Medulla oblongata (tissue), 1 donor: ENCODE data around the gene IGSF22.

Source experiments
- DNase-seq: peaks from one replicate; pipeline ENCODE4 v3.0.0-alpha.2; 2015; ENCODE audit errors: extremely low spot score

The IGSF22 gene

DNA sequence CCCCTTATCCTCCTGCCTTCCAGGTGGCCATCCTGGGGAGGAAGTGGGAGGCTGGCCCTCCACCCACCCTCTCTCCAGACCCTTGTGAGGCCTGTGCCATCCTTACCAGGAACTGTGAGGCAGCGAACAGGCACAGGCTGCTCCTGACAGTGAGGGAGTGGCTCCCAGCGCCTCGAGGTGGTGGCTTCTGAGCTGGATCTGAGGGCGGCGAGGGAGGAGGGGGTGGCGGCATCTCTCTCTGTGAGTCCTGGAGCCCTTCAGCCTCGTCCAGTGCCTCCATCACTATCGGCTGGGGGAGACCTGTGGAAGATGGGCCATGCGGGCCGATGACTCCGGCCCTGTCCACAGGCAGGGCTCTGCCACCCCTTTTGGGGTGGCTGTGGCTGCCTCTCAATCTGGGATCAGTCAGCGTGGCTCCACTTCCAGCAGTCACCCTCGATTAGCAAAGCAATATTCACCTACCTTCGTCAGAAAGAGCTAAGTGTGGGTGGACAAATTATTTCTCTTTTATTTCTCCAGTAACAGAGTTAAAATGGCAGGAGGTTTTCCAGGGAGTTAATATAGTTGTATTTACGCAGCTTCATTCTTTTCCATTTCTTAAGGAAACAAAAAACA lies 18.0 kb upstream of the IGSF22 start:
- DNase-seq, result no peak

DNA sequence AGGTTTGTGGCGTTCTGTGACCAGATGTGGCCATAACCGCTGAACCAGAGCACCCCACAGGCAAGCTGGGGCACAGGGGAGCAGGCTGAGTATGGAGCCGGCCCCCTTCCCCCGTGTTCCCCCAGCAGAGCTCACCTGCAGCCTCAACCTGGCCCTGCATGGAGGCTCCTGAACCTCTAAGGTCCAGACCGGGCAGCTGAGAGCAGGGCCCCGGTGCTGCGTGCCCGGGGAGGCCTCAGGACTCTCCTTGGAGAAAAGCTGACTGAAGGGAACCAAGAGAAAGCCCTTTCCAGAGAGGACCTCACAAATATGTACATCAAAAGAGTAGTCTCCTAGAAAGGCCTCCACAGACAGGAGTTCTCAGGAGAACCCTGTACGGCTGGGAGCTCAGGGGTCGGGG lies 17.4 kb upstream of the IGSF22 start:
- no peak for DNase-seq

DNA sequence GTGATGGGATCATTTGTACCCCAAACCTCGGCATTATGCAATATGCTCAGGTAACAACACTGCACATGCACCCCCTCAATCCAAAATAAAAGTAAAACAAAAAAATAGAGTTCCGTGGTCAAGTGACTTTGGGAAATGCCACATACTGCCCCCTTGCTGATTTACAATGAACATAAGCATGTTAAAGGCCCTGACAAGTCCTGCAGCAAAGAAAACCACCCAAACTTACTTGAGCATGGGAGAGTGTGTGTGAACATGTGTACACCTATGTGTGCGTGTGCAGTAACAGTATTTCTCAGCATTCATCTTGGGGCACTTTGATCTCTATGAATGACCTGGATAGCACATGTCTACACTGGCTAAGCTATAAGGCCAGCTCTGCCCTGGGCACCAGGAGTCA lies 15.8 kb upstream of the IGSF22 start:
- no peak for DNase-seq

DNA sequence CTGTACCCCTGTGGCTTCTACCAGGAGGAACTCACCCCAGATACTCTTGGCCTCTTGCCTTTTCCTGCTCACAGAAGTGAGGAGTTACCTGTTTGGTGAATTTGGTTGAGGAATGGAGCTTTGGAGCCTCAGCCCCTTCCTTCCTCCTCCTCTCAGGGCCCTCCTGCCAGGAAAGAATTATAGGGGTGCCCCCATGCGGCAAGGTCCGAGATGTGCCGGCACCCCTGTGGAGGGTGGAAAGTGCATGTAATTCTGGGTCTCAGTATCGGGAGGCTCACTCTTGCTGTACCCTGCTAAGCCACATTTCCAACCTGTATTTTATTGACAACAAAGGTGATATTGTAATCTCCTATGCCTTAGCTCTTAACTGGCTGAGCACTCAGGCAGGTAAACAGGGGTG lies 13.7 kb upstream of the IGSF22 start:
- no peak for DNase-seq

DNA sequence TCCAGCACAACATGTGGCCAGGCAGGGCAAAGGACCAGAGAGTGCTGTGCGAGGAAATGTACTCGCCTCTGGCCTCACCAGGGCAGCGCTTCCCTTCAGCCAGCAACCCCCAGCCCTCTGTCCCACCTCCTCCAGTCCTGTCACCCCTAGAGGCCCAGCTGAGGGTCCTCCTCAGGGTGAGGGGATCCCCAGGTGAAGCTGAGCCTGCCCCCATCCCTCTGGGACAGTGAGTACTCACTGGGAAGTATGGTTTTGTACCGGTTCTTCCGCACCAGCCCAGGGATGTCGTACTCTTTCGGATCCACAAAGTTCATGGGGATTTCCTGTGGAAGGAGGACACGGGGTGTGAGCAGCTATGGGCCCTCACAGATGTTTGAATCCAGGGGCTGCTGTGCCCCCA lies 11.7 kb upstream of the IGSF22 start:
- no peak for DNase-seq

DNA sequence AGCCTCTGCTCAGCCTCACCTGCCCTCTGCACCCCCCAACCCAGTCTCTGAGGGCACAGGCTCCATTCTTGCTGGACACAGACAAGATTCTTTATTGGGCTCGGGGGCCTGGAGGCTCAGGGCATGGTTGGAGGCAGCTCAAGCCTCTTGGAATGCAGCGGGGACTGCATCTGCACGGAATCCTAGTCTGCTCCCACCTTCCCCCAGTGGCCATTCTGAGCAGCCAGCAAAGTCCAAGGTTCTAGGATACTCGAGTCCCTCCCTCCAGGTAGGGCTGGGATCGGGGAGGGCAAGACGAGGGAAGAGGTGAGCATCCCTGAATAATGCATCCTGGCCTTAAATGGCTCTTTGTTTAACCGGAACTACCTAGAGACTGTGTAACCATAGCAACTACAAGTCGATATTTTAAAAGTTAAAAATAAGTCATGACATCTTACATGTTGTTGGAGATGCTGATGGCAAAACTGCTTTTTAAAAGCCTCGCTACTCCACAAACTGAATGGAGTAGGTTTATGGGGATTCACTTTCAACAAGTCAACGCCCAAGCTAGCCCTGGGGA lies 10.7 kb upstream of the IGSF22 start:
- no peak for DNase-seq

DNA sequence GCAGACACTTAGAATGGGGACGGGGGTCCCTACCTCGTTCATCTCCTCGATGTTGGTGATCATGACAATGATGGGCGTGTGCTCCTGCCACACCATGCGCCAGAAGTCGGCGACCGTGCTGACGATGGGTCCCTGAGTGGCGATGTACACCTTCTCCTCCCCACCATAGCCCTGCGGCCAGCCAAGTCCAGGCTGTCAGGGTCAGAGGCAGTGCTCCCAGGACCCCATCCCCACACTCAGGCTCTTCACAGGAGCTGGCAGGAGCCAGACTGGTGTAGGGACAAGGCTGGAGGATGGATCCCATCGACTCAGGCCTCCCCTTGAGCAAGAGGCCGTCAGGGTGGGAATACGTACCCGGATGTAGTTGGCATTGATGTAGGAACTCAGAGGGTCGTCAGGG lies 7.2 kb upstream of the IGSF22 start:
- DNase-seq, result no peak

DNA sequence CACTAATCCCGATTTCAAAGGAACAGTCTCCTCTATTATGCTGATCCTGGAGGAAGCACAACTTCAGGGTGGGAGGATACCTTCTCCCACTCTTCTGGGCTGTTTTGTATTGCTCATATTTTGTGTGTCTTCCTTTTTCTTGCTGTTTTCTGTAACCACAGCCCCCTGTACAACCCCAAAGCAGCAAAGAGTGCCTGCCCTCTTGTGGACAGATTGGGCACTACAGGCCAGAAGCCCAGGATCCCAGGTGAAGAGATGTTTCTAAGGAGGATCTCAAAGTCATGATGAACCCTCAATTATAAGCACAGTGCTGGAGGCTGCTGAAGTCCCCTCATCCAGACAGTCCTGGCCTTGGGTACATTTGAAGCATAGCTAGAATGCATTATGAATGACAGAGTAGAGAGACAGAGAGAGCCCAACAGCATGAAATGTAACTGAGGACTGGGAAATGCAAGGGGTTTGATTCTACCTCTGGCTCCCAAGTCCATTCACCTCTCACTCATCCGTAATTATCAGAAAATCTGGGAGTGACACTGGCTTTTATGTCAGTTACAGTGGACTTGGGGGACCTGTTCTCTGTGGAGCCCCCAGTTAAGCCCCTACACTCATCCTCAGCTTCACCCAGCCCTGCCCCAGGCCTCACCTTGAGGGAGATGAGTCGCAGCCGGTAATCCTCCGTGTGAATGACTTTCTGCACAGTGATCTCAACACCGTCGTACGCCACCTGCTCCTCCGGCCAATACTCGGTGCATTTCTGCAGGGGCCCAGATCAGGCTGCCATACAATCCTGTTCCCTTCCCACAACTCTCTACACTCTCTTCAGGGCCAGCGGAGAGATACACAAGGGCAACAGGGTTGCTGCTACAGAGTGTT lies 6.2 kb upstream of the IGSF22 start:
- DNase-seq, result peak; percentile 74

DNA sequence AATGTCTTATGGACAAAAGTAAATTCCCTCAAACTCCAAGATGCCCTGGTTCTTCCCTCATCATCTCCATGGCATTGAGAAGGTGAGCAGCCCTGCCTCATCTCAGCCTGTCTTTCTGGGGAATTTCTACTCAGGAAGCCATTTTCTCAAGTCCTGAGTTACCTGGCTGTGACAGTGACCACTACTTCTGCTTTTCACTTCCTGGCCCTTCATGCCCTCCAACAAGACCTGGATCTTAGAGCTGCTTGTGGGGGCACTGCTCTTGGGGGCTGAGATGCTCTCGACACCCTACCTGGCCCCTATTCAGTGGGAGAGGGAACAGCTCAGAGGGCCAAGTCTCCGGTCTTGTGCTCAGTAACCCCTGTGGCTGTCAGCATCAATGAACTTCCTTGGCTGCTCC lies 5.5 kb upstream of the IGSF22 start:
- DNase-seq, result no peak

DNA sequence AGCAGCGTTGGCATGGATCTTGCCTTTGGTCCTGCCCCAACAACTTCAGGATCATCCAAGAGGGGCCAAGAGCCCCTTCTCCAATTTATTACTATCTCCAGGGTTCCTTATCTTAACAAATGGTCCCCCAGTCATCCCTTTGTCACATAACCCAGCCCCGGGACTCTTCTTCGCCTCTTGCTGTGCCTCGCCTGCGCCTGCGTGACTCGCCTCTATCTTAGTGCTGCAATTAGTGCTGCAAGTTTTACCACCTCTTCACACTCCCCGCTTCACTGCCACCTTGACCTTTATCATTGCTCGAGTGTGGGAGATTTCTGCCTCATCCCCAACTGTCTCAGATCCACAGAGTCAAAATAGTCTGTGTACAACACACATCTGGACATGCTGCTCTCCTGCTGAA lies 4.0 kb upstream of the IGSF22 start:
- DNase-seq, result no peak

DNA sequence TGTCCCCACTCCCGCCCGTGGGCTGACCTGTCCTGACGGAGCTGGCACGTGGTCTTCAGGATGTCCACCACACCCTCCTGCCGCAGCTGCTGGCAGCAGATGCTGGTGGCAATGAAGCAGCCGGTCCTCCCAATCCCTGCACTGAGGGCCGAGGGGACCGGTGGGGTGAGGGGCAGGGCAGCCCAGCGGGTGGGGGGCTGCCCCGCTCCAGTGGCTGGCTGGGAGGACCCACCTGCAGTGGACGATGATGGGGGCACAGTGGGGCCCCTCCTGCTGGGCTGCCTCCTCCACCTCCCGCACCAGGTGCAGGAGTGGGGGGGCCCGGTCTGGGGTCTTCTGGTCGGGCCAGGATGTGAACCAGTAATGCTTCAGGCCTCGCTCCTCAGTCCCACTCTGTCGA lies 3.4 kb upstream of the IGSF22 start:
- DNase-seq, result no peak

DNA sequence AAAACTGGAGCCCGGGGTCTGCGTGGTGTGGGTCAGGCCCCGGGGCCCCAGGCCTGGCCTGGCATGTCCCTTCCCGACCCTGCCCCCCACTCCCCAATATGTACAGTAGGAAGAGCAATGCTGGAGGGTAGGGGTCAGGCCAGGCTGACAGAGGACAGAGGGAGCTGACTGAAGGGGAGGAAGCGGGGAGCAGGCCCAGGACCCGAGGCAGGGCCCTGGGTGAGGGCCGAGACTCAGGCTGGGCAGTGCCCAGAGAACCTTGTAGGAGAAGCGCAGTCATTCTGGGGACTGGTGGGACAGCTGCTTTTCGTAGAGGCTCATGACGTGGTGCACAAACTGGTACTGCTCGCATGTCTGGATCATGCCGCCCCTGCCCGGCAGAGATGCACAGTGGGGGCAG lies 2.7 kb upstream of the IGSF22 start:
- DNase-seq, result no peak

DNA sequence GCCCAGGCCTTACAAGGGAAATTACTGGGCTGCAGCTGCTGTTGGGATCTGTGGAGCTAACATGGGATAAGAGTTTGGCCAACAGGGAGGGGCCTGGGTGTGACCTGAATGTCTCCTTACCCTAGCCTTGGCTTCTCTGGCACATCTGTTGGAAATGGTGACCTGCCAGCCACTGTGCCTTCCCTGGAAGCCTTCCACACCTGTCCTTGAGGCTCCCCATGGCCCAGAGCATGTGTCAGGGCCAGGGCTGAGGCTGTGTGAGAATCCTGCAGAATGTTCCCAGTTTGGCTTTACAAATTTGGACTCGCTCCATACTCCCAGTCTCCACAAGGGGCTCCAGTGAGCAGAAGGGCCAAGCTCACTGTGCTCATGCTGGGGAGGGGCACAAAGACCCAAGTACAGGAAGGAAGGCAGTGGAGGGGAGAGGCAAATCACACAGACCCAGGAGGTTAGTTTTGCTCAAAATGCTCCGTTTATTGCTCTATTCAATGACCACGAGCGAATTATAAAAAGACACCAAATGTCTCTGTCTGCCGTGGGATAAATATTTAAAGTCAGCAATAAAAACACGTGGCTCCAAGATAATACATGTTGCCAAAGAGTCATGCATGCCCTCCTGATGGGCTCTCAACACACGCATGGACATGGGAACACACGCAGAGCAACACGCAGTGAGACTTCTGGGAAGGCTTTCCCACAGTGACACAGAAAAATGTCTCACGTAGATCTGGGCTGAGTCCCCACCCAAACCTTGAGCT lies 1.7 kb upstream of the IGSF22 start:
- DNase-seq, result peak; percentile 50

DNA sequence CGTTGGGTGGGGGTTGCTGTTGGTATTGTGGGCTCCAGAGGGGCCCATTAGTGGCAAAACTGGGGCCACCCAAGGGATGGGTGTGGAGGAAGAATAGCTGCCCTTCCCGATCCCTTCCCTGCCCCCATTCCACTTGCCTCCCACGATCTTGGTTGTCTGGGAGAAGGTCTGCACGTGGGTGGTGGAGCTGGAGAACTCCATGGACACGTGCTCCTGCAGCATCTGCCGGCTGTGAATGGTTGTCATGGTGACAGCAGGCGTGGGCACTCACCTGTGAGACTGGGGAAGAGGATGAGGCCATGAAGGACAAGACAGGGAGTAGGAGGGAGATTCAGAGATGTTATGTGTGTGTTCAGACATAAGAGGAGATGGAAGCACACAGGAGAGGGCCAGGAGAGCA lies 2.0 kb downstream of the IGSF22 start:
- DNase-seq, result no peak

DNA sequence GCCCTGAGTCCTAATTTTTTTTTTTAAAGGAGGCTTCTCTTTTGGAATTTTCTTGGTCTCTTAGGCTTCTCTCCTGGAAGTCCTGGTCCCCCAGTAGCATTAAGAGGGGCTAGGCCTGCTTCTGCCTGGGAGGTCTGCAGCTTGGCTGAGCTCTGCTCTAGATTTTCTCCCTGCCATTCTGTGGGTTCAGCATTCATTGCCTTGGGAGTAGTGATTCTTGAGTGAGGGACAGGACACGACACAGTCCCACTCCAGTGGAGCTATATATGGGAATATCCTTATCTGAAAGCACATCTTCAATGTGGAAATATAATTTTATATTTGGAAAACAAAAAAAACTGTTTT lies 3.7 kb downstream of the IGSF22 start:
- no peak for DNase-seq

DNA sequence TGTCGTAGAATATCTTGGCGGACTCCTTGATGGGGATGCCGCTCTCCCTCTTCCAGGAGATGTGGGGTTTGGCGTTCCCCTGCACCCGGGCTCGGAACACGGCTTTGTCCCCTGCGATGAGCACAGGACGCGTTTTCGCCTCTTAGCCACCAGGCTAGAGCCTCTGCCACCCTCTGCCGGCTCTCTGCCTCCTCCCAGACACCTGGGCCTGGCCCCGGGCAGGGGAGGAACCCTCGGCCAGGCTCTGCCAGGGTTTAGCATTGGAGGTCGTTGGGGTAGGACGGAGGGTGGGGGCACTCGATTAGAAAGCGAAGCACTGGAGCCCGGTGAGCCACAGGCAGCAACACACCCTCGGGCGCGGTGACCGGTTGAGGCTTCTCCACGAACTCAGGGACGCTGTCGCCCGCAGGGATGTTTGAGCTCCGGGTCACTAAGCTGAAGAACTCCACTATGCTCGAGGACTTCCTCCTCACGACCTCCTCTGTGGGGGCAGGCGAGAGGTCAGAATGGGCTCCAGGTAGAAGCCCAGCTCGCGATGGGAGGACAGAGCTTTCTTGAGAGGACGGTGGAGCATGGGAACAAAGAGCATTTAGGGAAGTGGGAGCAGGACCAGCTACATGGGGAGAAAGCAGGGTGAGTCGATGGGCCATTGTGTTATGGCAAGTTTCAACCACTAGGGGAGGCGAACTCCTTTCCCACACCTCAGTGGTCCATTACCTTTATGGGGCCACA lies 4.3 kb downstream of the IGSF22 start:
- DNase-seq, result peak; percentile 54

DNA sequence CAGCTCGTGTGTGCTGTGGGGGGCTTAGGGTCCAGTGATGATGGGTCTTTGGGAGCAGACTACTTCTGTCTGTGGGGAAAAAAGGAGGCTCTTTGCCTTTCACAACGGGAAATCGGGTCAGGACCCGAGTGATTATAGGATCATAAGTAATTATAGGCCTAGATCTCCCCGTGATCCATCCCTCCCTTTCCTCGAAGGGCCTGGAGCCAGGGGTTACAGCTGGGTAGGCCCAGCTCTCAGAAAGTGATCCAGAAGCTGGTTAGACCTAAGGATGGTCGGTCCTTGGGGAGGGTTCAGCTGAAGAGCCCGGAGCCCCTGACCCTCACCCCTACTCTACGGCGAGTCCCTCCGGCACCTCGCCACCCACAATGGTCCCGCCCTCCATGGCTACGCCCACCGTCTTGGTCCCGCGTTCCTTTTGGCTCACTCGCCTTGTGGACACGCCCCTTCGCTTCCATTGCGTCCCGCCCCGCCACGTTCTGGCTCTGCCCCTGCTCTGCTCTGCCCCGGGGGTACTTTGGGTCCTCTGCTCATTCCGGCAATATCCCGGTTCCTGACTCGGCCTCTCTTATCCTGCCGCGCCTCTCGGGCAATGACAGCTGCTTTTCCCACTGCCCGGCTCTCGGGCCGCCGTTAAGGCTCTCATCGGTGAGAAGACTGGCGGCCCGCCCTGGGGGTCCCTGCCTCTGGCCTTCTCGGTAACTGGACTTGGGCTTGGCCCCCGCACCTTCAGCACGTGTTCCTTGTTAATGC lies 5.0 kb downstream of the IGSF22 start:
- DNase-seq, result peak; percentile 78

DNA sequence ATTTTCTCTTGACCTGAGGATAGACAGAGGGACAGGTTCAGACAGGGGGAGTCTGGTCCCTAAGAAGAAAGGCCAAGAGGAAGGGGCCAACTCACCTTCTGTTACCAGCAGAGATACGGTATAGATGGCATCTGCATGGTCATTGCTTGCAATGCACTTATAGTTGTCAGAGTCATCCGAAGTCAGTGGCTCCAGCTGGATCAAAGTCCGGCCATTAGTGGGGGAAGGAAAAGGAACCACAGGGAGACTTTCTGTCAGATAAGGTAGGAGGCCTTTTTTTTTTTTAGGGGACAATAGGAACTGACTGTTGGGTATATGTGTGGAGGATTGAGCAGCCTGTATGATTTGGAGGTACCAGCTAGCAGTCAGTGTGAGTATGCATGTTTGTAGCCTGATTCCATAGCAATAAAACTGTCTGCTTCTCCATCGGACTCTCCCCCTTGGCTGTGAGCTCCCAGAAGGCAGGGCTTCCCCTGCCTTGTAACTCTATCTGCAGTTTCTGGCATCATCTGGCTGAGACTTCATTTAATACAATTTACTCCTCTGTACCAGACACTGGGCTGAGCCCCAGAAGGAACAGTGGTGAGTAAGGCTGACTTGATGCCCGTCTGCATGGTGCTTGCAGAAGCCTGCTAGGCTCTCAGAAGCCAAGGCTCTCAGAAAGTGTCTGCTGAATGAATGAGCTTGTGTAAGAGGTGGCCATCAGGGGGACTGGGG lies 5.7 kb downstream of the IGSF22 start:
- peak; percentile 46 for DNase-seq

DNA sequence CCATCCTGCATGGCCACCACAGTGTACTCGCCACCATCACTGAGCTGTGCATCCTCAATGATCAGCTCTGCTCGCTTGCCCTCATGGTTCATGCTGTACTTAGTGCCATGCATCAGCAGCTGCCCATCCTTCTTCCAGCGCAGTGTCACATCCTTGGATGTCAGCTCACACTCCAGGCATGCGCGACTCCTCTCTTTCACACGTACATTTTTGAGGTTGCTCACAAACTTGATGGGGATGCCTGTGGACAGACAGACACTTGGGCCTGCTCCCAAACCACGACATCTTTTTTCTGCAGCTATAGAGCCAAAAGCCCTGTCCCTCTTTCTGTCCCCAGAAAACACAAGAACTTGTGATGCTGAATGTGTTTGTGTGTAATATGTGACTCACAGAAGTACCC lies 10.5 kb downstream of the IGSF22 start:
- DNase-seq, result no peak

DNA sequence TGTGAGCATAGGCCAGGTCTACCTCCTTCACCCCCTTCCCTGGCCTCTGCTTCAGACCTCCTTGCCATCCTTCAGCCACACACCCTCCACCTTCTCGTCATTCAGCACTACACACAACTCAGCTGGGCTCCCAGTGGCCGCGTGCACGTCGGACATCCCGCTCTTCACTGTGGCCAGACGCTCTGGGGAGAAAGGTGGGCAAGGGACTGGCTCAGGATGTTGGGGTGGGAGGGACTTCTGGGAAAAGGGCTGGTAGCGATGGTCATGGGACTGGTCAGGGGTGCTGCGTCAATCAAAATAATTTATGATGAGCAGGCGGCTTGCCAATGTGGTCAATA lies 11.6 kb downstream of the IGSF22 start:
- DNase-seq, result no peak
